ENCODE measurements around the gene TMEM116. TPM values are rescaled to one million over a fixed set of nuclear protein-coding genes. Genes with fewer than 3 reads are reported as not detected.

Gene TMEM116
- total RNA-seq, 2 experiments from 2014 or later = 12.7 to 12.8 TPM

- Histone ChIP-seq H3K4me3 (ENCODE audit: low read length) (no peak overlapping the region), H3K27ac (ENCODE audit: low read depth in 1 of 2, low read length in 2 of 2) (no peak overlapping the region), H3K36me3 (ENCODE audit: insufficient read depth, low read length) (peaks cover 12% of the 10 kb centered on the region), H3K27me3 (ENCODE audit: control insufficient read depth in 1 of 2, insufficient read depth in 2 of 2, low read length in 2 of 2) (no peaks in the 10 kb centered on the region), H3K9me3 (ENCODE audit: control insufficient read depth in 1 of 2, insufficient read depth in 1 of 2, low read length in 2 of 2) (peaks cover 0 to under 1% of the 10 kb centered on the region in 2 experiments), H3K4me1 (ENCODE audit: insufficient read depth, low read length) (no peaks in the 10 kb centered on the region)
- intact Hi-C loops (cut with DNase I, micrococcal nuclease) = no loop called here
- Mint-ChIP-seq H3K36me3 (ENCODE audit: low read depth) (peaks cover 67% of the 10 kb centered on the region), H3K4me1 (ENCODE audit: low read depth) (peaks cover 23% of the 10 kb centered on the region), H3K4me3 (no peak overlapping the region), H3K9me3 (no peaks in the 10 kb centered on the region), H3K27ac (no peak overlapping the region), H3K27me3 (no peaks in the 10 kb centered on the region)
- DNase-seq = no peak
- POLR2A ChIA-PET = no interaction called here
- no peak for TF ChIP-seq CTCF (IDR thresholded peaks at IDR 0.05)
- ATAC-seq (ENCODE audit: poor library complexity) = no peak
- CTCF ChIA-PET = interaction anchor here (0.5 to 1.9 kb wide), 3 partner anchors 13 to 60 kb away, joined by 3 to 4 read pairs (median 3); no protein-coding TSS in a partner anchor
Observed at GRCh38 chr12:111976860-111977259, 36.1 kb downstream of the TMEM116 start.

DNA sequence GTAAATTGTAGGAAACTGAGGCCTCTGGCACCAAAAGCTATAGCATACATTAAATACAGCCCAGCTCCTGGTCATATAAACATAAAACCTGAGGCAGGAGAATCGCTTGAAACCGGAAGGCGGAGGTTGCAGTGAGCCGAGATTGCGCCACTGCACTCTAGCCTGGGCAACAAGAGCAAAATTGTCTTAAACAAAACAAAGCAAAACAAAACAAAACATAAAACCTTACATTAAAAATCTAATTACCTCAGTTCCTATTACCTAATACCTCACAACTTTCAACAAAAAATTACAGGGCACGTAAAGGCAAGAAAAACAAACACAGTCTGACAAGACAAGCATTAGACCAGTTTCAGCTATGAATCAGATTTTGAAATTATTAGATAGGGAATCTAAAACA lies 36.7 kb downstream of the TMEM116 start:
- CTCF ChIA-PET = interaction anchor here (0.9 to 1.9 kb wide), 2 partner anchors 14 to 30 kb away, joined by 3 to 4 read pairs; no protein-coding TSS in a partner anchor
- Mint-ChIP-seq H3K27ac (no peak overlapping the region), H3K27me3 (no peaks in the 10 kb centered on the region), H3K4me3 (no peak overlapping the region), H3K36me3 (ENCODE audit: low read depth) (peaks cover 64% of the 10 kb centered on the region), H3K4me1 (ENCODE audit: low read depth) (peaks cover 23% of the 10 kb centered on the region), H3K9me3 (no peaks in the 10 kb centered on the region)
- POLR2A ChIA-PET = interaction anchor here (1.5 kb wide), 1 partner anchor 37 kb away, joined by 3 read pairs; the partner anchor contains the start of genes ERP29 and TMEM116
- no peaks in the 10 kb centered on the region for H3K27me3 ChIP-seq (ENCODE audit: control insufficient read depth in 1 of 2, insufficient read depth in 2 of 2, low read length in 2 of 2)
- no peak overlapping the region for H3K4me3 ChIP-seq (ENCODE audit: low read length)
- ATAC-seq (ENCODE audit: poor library complexity) = no peak
- H3K36me3 ChIP-seq (ENCODE audit: insufficient read depth, low read length) = peaks cover 8% of the 10 kb centered on the region
- H3K9me3 ChIP-seq (ENCODE audit: control insufficient read depth in 1 of 2, insufficient read depth in 1 of 2, low read length in 2 of 2) = peaks cover 0 to 5% of the 10 kb centered on the region in 2 experiments
- TF ChIP-seq CTCF (IDR thresholded peaks at IDR 0.05) = no peak
- intact Hi-C loops (cut with DNase I, micrococcal nuclease) = no loop called here
- H3K27ac ChIP-seq (ENCODE audit: low read depth in 1 of 2, low read length in 2 of 2) = no peak overlapping the region
- DNase-seq = no peak
- H3K4me1 ChIP-seq (ENCODE audit: insufficient read depth, low read length) = no peaks in the 10 kb centered on the region

GRCh38 chr12:111975161-111975931 lies 37.6 kb downstream of the TMEM116 start:
- H3K9me3 ChIP-seq (ENCODE audit: control insufficient read depth in 1 of 2, insufficient read depth in 1 of 2, low read length in 2 of 2) = peaks cover 5 to 15% of the 10 kb centered on the region in 2 experiments
- Mint-ChIP-seq H3K27ac (peak overlapping the region; percentile 21), H3K4me3 (no peak overlapping the region), H3K4me1 (ENCODE audit: low read depth) (peaks cover 23% of the 10 kb centered on the region), H3K36me3 (ENCODE audit: low read depth) (peaks cover 70% of the 10 kb centered on the region), H3K9me3 (no peaks in the 10 kb centered on the region), H3K27me3 (no peaks in the 10 kb centered on the region)
- H3K27me3 ChIP-seq (ENCODE audit: control insufficient read depth in 1 of 2, insufficient read depth in 2 of 2, low read length in 2 of 2) = no peaks in the 10 kb centered on the region
- ChIA-PET POLR2A (interaction anchor here (0.6 to 1.5 kb wide), 2 partner anchors 37 to 38 kb away, joined by 3 read pairs; partner anchors contain the start of genes ERP29 and TMEM116), CTCF (interaction anchor here (0.7 kb wide), 1 partner anchor 418 kb away, joined by 3 read pairs; no protein-coding TSS in a partner anchor)
- no peak for TF ChIP-seq CTCF (IDR thresholded peaks at IDR 0.05)
- ATAC-seq (ENCODE audit: poor library complexity) (no peak), DNase-seq (no peak)
- peaks cover 7% of the 10 kb centered on the region for H3K36me3 ChIP-seq (ENCODE audit: insufficient read depth, low read length)
- H3K4me3 ChIP-seq (ENCODE audit: low read length) = no peak overlapping the region
- intact Hi-C loops (cut with DNase I, micrococcal nuclease) = no loop called here
- H3K4me1 ChIP-seq (ENCODE audit: insufficient read depth, low read length) = no peaks in the 10 kb centered on the region
- no peak overlapping the region for H3K27ac ChIP-seq (ENCODE audit: low read depth in 1 of 2, low read length in 2 of 2)
